MG63 (cell line): ENCODE data around the gene STK36. TPM values are rescaled to one million over a fixed set of nuclear protein-coding genes. Genes with fewer than 3 reads are reported as not detected.
A peak's percentile ranks its signal among the peaks of the same experiment; 100 is the strongest.

Experiments
- DNase-seq: peaks from one replicate; pipeline ENCODE4 v3.0.0-alpha.2; 2020
- H3K27me3 ChIP-seq: fragments of 250-450 bp; sonication (Bioruptor Pico); 2 replicates; pipeline ENCODE4 v1.5.1; 2020; ENCODE audit warnings: mild to moderate bottlenecking, moderate library complexity
- H3K36me3 ChIP-seq: fragments of 250-450 bp; sonication (Bioruptor Pico); 2 replicates; pipeline ENCODE4 v1.5.1; 2020; ENCODE audit warnings: mild to moderate bottlenecking, moderate library complexity
- H3K4me3 ChIP-seq: fragments of 250-450 bp; sonication (Bioruptor Pico); 2 replicates; pipeline ENCODE4 v1.5.1; 2020; ENCODE audit warnings: mild to moderate bottlenecking, moderate library complexity
- H3K9me3 ChIP-seq: fragments of 250-450 bp; sonication (Bioruptor Pico); 2 replicates; pipeline ENCODE4 v1.5.1; 2020; ENCODE audit warnings: mild to moderate bottlenecking, moderate library complexity
- total RNA-seq: library from RNA; depleted of rRNA; stranded (reverse); fragments of >200 nt; shearing (Covaris generic); gene quantifications from 2 replicates; pipeline ENCODE4 v1.2.3, GENCODE V29; 2014; ENCODE audit warnings: low replicate concordance

STK36 gene
- total RNA-seq, 1 experiment from 2014 or later: 11.8 TPM

DNA sequence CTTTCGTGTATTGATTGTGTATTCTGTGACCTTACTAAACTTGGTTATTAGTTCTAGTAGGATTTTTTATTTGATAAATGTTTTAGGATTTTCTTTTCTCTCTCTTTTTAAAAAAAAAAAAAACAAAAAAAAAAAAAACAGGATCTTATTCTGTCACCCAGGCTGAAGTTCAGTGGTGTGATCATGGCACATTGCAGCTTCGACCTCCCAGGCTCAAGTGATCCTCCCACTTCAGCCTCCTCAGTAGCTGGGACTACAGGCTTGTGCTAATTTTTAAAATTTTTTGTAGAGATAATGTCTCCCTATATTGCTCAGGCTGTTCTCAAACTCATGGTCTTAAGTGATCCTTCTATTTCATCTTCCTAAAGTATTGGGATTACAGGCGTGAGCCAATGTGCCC lies 57.8 kb downstream of the STK36 start:
- DNase-seq: no peak
- peaks cover 21% of the 10 kb centered on the region for H3K9me3 ChIP-seq
- no peak overlapping the region for H3K4me3 ChIP-seq
- H3K36me3 ChIP-seq: peaks cover 29% of the 10 kb centered on the region
- H3K27me3 ChIP-seq: no peaks in the 10 kb centered on the region

GRCh38 chr2:218732052-218732760 lies 60.3 kb downstream of the STK36 start:
- peaks cover 1% of the 10 kb centered on the region for H3K9me3 ChIP-seq
- no peak overlapping the region for H3K4me3 ChIP-seq
- no peak for DNase-seq
- no peaks in the 10 kb centered on the region for H3K27me3 ChIP-seq
- peaks cover 26% of the 10 kb centered on the region for H3K36me3 ChIP-seq

GRCh38 chr2:218732761-218733158 lies 60.9 kb downstream of the STK36 start:
- Histone ChIP-seq H3K27me3 (no peaks in the 10 kb centered on the region), H3K4me3 (no peak overlapping the region), H3K36me3 (peaks cover 25% of the 10 kb centered on the region), H3K9me3 (no peaks in the 10 kb centered on the region)
- no peak for DNase-seq

- Histone ChIP-seq H3K4me3 (no peak overlapping the region), H3K36me3 (peaks cover 26% of the 10 kb centered on the region), H3K9me3 (no peaks in the 10 kb centered on the region), H3K27me3 (no peaks in the 10 kb centered on the region)
- DNase-seq: peak; percentile 22
These were observed 61.5 kb downstream of the STK36 start for GRCh38 chr2:218733171-218734021.

DNA sequence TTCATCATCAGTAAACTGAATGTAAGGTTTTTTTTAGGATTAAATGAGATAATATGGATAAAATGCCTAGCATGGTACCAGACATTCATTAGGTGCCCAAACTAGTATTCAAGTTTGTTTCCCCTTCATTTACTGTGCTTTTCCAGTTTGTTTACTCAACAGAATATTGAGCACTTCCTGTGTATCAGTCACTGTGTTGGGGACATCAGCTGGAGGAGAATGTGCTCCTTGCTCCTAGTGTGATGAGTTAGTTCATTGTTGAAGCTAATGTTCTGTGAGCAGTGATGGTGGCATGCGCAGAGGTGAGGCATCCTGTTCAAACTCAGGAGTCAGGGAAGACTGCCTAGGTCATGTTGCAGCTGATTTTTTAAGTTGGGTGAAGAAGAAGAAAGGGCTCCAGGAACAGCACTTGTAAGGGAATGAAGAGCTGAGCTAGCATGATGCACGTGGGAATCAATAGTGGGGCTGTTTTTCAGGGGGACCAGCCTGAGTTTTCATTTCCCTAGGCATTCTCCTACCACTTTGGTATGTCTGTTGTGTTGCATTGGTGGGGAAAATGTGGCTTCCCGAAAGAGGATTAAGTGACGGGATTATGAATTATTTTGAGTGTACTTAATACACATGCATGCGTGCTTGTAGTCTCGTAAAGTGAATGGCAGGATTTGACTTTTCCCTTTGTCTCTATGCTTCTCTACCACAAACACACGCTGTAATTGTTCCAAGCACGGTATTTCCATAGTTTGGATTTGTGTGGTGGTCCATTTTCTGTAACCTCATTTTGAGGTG lies 62.5 kb downstream of the STK36 start:
- peaks cover 34% of the 10 kb centered on the region for H3K36me3 ChIP-seq
- no peak overlapping the region for H3K4me3 ChIP-seq
- no peak for DNase-seq
- no peaks in the 10 kb centered on the region for H3K27me3 ChIP-seq
- no peaks in the 10 kb centered on the region for H3K9me3 ChIP-seq

DNA sequence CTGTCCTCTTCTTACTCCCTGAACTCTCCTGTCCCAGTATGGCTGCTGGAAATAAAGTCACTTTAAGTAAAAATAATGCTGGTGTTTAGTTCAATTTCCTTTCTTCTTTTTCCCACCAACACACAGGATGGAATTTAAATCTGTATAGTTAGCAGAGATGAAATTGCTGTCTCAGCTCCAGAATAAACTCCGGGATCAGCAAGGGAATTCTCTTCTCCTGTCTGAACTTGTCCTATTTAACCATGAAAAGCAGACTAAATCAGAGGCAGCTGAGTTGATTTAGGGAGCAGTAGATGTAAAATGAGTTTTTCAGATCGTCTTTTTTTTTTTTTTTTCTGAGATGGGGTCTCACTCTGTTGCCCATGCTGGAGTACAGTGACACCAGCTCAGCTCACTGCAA lies 64.6 kb downstream of the STK36 start:
- Histone ChIP-seq H3K9me3 (no peaks in the 10 kb centered on the region), H3K4me3 (no peak overlapping the region), H3K36me3 (peaks cover 45% of the 10 kb centered on the region), H3K27me3 (no peaks in the 10 kb centered on the region)
- no peak for DNase-seq

DNA sequence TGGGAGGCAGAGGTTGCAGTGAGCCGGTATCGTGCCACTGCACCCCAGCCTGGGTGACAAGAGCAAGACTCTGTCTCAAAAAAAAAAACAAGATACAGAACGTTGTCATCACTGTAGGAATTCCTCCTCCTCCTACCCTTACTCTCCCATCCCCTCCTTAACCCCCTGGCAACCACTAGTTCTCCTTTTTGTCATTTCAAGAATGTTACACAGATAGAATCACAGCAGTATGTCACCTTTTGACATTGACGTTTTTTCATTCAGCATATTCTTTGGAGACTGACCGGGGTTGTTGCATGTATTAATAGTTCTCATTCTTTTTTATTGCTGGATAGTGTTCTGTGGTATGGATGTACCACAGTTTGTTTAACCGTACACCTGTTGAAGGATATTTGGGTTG lies 71.2 kb downstream of the STK36 start:
- Histone ChIP-seq H3K9me3 (no peaks in the 10 kb centered on the region), H3K4me3 (no peak overlapping the region), H3K27me3 (no peaks in the 10 kb centered on the region), H3K36me3 (peaks cover 51% of the 10 kb centered on the region)
- DNase-seq: no peak

GRCh38 chr2:218744615-218745014 lies 72.7 kb downstream of the STK36 start:
- Histone ChIP-seq H3K27me3 (no peaks in the 10 kb centered on the region), H3K36me3 (peaks cover 44% of the 10 kb centered on the region), H3K9me3 (no peaks in the 10 kb centered on the region), H3K4me3 (no peak overlapping the region)
- DNase-seq: no peak

GRCh38 chr2:218745160-218745558 lies 73.3 kb downstream of the STK36 start:
- H3K4me3 ChIP-seq: no peak overlapping the region
- H3K36me3 ChIP-seq: peaks cover 45% of the 10 kb centered on the region
- H3K27me3 ChIP-seq: no peaks in the 10 kb centered on the region
- DNase-seq: no peak
- H3K9me3 ChIP-seq: no peaks in the 10 kb centered on the region

DNA sequence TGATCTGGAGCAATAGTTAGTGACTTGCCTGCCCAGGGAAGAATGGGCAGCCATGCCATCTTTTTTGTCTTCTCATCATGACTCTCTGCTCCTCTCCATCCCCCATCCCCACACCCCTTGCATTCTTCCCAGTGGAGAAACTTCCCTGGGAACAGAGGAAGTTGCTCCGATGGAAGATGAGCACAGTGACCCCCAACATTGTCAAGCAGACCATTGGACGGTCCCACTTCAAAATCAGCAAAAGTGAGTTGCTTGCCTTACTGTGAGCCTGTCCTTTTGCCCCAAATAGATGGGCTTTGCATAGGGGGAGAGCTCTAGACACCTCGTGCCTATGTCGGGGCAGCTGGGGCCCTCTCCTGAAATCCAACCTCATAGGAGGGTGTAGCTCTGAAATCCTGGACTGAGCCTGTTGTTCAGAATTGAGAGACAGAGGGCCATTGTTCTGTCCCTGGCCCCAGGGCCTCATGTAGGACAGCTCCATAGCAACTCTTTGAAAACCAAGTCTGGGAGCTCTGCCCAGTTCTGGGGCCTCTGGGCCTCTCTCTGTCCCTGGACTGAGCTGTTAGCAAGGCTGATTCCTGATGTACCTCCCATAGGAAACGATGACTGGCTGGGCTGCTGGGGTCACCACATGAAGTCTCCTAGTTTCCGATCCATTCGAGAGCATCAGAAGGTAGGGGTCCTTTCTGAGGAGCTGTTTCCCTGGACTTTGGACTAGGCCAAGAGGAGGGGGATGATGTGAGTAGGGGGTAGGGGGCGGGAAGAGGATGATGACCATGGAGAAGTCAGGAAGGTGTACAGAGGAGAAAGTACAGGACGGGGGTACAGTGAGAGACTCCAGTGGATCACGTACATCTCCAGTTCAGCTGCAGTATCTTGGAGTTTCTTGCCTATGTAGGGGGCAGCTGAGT lies 73.9 kb downstream of the STK36 start:
- Histone ChIP-seq H3K4me3 (no peak overlapping the region), H3K36me3 (peaks cover 45% of the 10 kb centered on the region), H3K27me3 (no peaks in the 10 kb centered on the region), H3K9me3 (no peaks in the 10 kb centered on the region)
- DNase-seq: no peak

DNA sequence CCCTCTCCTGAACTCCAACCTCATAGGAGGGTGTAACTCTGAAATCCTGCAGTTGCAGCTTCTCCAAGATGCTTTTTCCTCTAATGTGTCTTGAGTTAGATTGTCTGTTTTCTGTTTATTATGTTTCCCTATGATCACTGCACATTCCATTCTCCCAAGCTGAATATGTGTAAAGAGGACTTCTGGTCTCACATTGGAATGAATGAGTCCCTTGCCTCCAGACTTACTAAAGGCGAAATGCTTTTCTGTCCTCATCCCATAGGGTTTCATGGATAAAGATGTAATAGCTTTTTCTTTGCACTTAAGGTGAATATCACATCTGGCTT lies 74.5 kb downstream of the STK36 start:
- Histone ChIP-seq H3K27me3 (no peaks in the 10 kb centered on the region), H3K36me3 (peaks cover 47% of the 10 kb centered on the region), H3K4me3 (no peak overlapping the region), H3K9me3 (no peaks in the 10 kb centered on the region)
- DNase-seq: no peak

DNA sequence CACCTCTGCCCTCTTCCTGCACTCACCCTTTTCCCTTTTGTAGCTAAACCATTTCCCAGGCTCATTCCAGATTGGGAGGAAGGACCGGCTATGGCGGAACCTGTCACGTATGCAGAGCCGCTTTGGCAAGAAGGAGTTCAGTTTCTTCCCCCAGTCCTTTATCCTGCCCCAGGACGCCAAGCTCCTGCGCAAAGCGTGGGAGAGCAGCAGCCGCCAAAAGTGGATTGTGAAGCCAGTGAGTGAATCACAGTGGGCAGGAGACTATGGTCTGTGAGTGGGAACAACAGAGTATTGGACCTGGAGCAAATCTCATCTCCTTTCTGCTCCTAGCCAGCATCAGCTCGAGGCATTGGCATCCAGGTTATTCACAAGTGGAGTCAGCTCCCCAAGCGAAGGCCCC lies 75.1 kb downstream of the STK36 start:
- H3K4me3 ChIP-seq: no peak overlapping the region
- DNase-seq: no peak
- peaks cover 44% of the 10 kb centered on the region for H3K36me3 ChIP-seq
- no peaks in the 10 kb centered on the region for H3K9me3 ChIP-seq
- H3K27me3 ChIP-seq: no peaks in the 10 kb centered on the region

DNA sequence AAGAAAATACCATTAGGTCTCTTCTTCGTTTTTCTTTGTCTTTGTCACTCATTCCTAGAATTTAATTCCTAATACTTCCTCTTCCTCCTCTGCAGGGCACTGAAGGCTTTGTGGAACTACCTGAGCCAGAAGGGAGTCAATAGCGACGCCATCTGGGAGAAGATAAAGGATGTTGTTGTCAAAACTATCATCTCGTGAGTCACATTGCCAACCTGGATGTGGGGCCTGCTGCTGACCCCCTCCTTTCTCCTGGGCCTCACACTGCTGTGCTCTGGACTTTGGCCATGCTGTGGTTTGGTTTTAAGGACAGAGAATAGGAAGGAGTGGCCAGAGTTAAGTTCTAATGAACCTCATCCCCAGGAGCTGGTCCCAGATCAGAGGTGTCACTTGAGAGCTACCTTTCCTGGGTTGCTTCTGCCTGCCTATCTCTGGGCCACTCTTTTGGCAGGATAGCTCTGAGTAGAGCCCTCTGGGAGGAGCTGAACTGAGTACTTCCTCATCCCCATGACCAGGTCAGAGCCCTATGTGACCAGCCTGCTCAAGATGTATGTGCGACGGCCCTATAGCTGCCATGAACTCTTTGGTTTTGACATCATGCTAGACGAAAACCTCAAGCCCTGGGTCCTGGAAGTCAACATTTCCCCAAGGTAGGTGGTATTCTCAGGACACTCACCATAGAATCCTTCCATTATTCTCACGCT lies 77.0 kb downstream of the STK36 start:
- peaks cover 59% of the 10 kb centered on the region for H3K36me3 ChIP-seq
- no peak for DNase-seq

More for the DNA sequence above, 77.0 kb downstream of the STK36 start:
- H3K4me3 ChIP-seq: no peak overlapping the region
- no peaks in the 10 kb centered on the region for H3K27me3 ChIP-seq
- no peaks in the 10 kb centered on the region for H3K9me3 ChIP-seq
